Duodenal mucosa (tissue), 2 donors: ENCODE results near the gene PYCARD.

ENCODE experiments used
- H3K27ac ChIP-seq: one replicate; pipeline ENCODE4 v1.7.0; 2013; ENCODE audit warnings: low read depth, low read length
- H3K27me3 ChIP-seq, 2 donors: one replicate each; pipeline ENCODE4 v1.7.0; 2013; ENCODE audit warnings: low read length in 2 of 2, control low read depth in 1 of 2; ENCODE audit not compliant: insufficient read depth in 2 of 2, control insufficient read depth in 1 of 2
- H3K36me3 ChIP-seq, 2 donors: one replicate each; pipeline ENCODE4 v1.7.0; 2013; ENCODE audit warnings: low read length in 2 of 2, control low read depth in 1 of 2; ENCODE audit not compliant: insufficient read depth in 2 of 2, control insufficient read depth in 1 of 2
- H3K4me1 ChIP-seq, 2 donors: one replicate each; pipeline ENCODE4 v1.7.0; 2013; ENCODE audit warnings: low read length in 2 of 2, control low read depth in 1 of 2; ENCODE audit not compliant: insufficient read depth in 2 of 2, control insufficient read depth in 1 of 2
- H3K4me3 ChIP-seq, 2 donors: one replicate each; pipeline ENCODE4 v1.7.0; 2013; ENCODE audit warnings: low read length in 2 of 2, low read depth in 1 of 2
- H3K9ac ChIP-seq, 2 donors: one replicate each; pipeline ENCODE4 v1.7.0; 2013; ENCODE audit warnings: low read length in 2 of 2, low read depth in 1 of 2
- H3K9me3 ChIP-seq, 2 donors: one replicate each; pipeline ENCODE4 v1.7.0; 2013; ENCODE audit warnings: low read length in 2 of 2, control low read depth in 1 of 2; ENCODE audit not compliant: control insufficient read depth in 1 of 2

Gene PYCARD

DNA sequence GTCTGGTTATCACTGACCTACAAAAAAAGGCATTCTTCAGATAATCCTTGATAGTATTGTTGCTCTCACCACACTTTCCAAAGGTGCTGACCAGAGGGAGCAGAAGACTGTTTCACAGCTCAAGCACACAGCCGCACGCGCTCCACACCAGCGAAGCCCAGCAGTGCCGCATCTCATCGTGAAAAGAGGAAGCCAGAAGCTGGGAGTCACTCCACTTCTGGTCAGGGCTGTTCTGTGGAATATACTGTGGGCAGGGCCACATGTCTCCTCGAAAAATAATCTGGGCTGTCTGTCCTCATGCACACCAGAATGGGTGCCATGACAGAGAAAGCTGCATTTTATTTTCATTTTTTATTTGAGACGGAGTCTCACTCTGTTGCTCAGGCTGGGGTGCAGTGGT, 45.4 kb downstream of the PYCARD start:
- Histone ChIP-seq H3K27ac (no peak overlapping the region), H3K4me1 (no peaks in the 10 kb centered on the region)

More for the DNA sequence above, 45.4 kb downstream of the PYCARD start:
- Histone ChIP-seq H3K36me3 (no peaks in the 10 kb centered on the region), H3K27me3 (no peaks in the 10 kb centered on the region), H3K9ac (no peak overlapping the region), H3K4me3 (no peak overlapping the region), H3K9me3 (no peaks in the 10 kb centered on the region)
